ENCODE results near the gene SMPD4. TPM values are rescaled to one million over a fixed set of nuclear protein-coding genes. Genes with fewer than 3 reads are reported as not detected.
A peak's percentile ranks its signal among the peaks of the same experiment; 100 is the strongest.
"Not testable (repeated sequence)": the region's sequence is repeated elsewhere in the genome, so short reads cannot be mapped to it uniquely, and the experiment has no call there.

The SMPD4 gene
- total and polyA plus RNA-seq, 4 experiments from 2014 or later = 26.1 to 51.5 (median 45.1) TPM

GRCh38 chr2:130137118-130137517, 44.3 kb downstream of the SMPD4 start:
- H3K4me1 ChIP-seq (ENCODE audit: insufficient read depth, low read length); H3K27ac ChIP-seq (ENCODE audit: low read depth, low read length); DNase-seq; intact Hi-C loops (cut with micrococcal nuclease); H3K36me3 Mint-ChIP-seq; H3K36me3 ChIP-seq (ENCODE audit: insufficient read depth, low read length); H3K9me3 ChIP-seq (ENCODE audit: control insufficient read depth in 1 of 2, low read length in 2 of 2); H3K27me3 Mint-ChIP-seq; H3K4me1 Mint-ChIP-seq; H3K9me3 Mint-ChIP-seq; H3K27ac Mint-ChIP-seq; H3K4me3 Mint-ChIP-seq; POLR2A ChIA-PET (ENCODE audit: partially characterized antibody); H3K4me3 ChIP-seq (ENCODE audit: low read length in 2 of 2); CTCF ChIA-PET (ENCODE audit: partially characterized antibody); H3K27me3 ChIP-seq (ENCODE audit: insufficient read depth, low read length): not testable (repeated sequence)

GRCh38 chr2:130136546-130136945, 44.9 kb downstream of the SMPD4 start:
- H3K9me3 Mint-ChIP-seq; H3K27me3 ChIP-seq (ENCODE audit: insufficient read depth, low read length); DNase-seq; H3K4me3 ChIP-seq (ENCODE audit: low read length in 2 of 2); CTCF ChIA-PET (ENCODE audit: partially characterized antibody); H3K27ac ChIP-seq (ENCODE audit: low read depth, low read length); H3K36me3 Mint-ChIP-seq; intact Hi-C loops (cut with micrococcal nuclease); H3K4me1 ChIP-seq (ENCODE audit: insufficient read depth, low read length); H3K27me3 Mint-ChIP-seq; POLR2A ChIA-PET (ENCODE audit: partially characterized antibody); H3K27ac Mint-ChIP-seq; H3K9me3 ChIP-seq (ENCODE audit: control insufficient read depth in 1 of 2, low read length in 2 of 2); H3K36me3 ChIP-seq (ENCODE audit: insufficient read depth, low read length); H3K4me1 Mint-ChIP-seq; H3K4me3 Mint-ChIP-seq: not testable (repeated sequence)

GRCh38 chr2:130135692-130136541, 45.5 kb downstream of the SMPD4 start:
- Mint-ChIP-seq H3K27ac (no peak overlapping the region), H3K27me3 (peaks cover 0 to 2% of the 10 kb centered on the region in 2 donors), H3K36me3 (no peaks in the 10 kb centered on the region), H3K4me1 (no peaks in the 10 kb centered on the region), H3K4me3 (no peak overlapping the region), H3K9me3 (peaks cover 0 to 2% (median 0%) of the 10 kb centered on the region in 8 donors)
- Histone ChIP-seq H3K27me3 (ENCODE audit: insufficient read depth, low read length) (no peaks in the 10 kb centered on the region), H3K9me3 (ENCODE audit: control insufficient read depth in 1 of 2, low read length in 2 of 2) (no peaks in the 10 kb centered on the region), H3K4me1 (ENCODE audit: insufficient read depth, low read length) (no peaks in the 10 kb centered on the region), H3K27ac (ENCODE audit: low read depth, low read length) (no peak overlapping the region), H3K36me3 (ENCODE audit: insufficient read depth, low read length) (no peaks in the 10 kb centered on the region), H3K4me3 (ENCODE audit: low read length in 2 of 2) (no peak overlapping the region)
- POLR2A ChIA-PET (ENCODE audit: partially characterized antibody) = no interaction called here
- CTCF ChIA-PET (ENCODE audit: partially characterized antibody) = no interaction called here
- no peak for DNase-seq
- intact Hi-C loops (cut with micrococcal nuclease) = no loop called here

DNA sequence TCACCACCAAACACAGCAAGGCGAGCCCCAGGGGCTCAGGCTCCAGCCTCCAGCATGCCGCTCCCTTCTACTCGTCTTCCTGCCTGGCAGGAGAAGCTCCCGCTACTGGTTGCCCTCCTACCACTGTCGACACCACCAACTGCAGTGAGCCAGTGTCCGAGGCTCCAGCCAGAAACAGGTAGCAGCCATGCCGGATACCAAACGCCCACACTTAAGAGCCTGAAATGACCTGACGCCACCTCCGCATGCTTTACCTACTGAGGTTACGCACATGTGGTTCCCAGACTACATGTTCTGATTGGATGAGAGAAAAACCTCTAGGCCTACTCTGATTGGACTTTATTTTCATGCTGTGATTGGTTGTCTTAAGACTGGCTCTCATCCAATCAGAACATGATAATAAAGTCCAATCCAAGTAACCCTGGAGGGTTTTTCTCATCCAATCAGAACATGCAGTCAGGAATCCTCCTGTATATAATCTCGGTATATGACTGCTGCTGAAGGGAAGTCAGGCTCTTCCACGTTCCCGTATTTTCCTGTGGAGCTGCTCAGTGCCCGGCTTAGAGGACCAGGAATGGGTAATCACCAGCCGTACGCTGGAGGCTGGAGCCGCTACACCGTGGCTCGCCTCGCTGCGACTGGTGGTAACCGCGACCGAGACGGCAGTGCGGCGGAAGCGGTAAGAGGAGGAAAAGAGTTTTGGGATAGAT, 52.1 kb downstream of the SMPD4 start, which contains the start of gene POTEF:
Gene POTEF, minus strand, starts transcription at position 103 of the 710 bp plus-strand sequence. CDS start 8,707 bp downstream, outside the sequence.
- H3K36me3 ChIP-seq (ENCODE audit: insufficient read depth, low read length); DNase-seq; H3K9me3 Mint-ChIP-seq; H3K4me1 Mint-ChIP-seq; H3K4me3 ChIP-seq (ENCODE audit: low read length in 2 of 2); H3K27me3 Mint-ChIP-seq; POLR2A ChIA-PET (ENCODE audit: partially characterized antibody); H3K9me3 ChIP-seq (ENCODE audit: control insufficient read depth in 1 of 2, low read length in 2 of 2); H3K27ac Mint-ChIP-seq; H3K36me3 Mint-ChIP-seq; H3K27me3 ChIP-seq (ENCODE audit: insufficient read depth, low read length); H3K4me1 ChIP-seq (ENCODE audit: insufficient read depth, low read length); intact Hi-C loops (cut with micrococcal nuclease); H3K27ac ChIP-seq (ENCODE audit: low read depth, low read length); CTCF ChIA-PET (ENCODE audit: partially characterized antibody): not testable (repeated sequence)
- peak within 1 kb of the TSS in 1 of 8 donors; percentile 35 for H3K4me3 Mint-ChIP-seq

GRCh38 chr2:130128464-130128863, 52.9 kb downstream of the SMPD4 start:
- H3K36me3 Mint-ChIP-seq; H3K36me3 ChIP-seq (ENCODE audit: insufficient read depth, low read length); H3K4me3 ChIP-seq (ENCODE audit: low read length in 2 of 2); H3K27ac Mint-ChIP-seq; H3K27ac ChIP-seq (ENCODE audit: low read depth, low read length); H3K4me3 Mint-ChIP-seq; H3K9me3 Mint-ChIP-seq; POLR2A ChIA-PET (ENCODE audit: partially characterized antibody); DNase-seq; H3K27me3 ChIP-seq (ENCODE audit: insufficient read depth, low read length); CTCF ChIA-PET (ENCODE audit: partially characterized antibody); intact Hi-C loops (cut with micrococcal nuclease); H3K27me3 Mint-ChIP-seq; H3K9me3 ChIP-seq (ENCODE audit: control insufficient read depth in 1 of 2, low read length in 2 of 2); H3K4me1 Mint-ChIP-seq; H3K4me1 ChIP-seq (ENCODE audit: insufficient read depth, low read length): not testable (repeated sequence)

DNA sequence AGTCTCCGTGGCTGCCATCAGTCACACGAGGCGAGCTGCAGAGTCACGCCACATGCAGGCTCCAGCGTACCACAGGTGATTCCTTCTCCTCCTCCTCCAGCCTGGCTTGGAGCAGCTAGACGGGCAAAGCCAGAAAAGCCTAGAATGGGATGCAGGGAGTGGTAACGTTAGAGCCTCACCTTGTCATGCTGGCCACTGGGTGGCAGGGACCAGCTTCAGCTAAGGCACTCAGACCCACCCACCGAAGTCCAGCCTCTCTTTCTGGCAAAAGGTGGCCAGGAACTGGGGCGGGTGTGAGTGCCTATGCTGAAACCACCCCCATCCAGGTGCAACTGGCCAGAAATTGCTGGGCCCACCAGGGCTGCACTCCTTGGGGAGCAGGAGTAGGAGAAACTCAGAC, 53.7 kb downstream of the SMPD4 start:
- POLR2A ChIA-PET (ENCODE audit: partially characterized antibody); H3K4me3 ChIP-seq (ENCODE audit: low read length in 2 of 2); CTCF ChIA-PET (ENCODE audit: partially characterized antibody); H3K27ac Mint-ChIP-seq; H3K4me1 ChIP-seq (ENCODE audit: insufficient read depth, low read length); H3K9me3 ChIP-seq (ENCODE audit: control insufficient read depth in 1 of 2, low read length in 2 of 2); H3K4me3 Mint-ChIP-seq; intact Hi-C loops (cut with micrococcal nuclease); H3K4me1 Mint-ChIP-seq; H3K36me3 Mint-ChIP-seq; H3K36me3 ChIP-seq (ENCODE audit: insufficient read depth, low read length); H3K27me3 ChIP-seq (ENCODE audit: insufficient read depth, low read length); H3K27me3 Mint-ChIP-seq; DNase-seq; H3K27ac ChIP-seq (ENCODE audit: low read depth, low read length); H3K9me3 Mint-ChIP-seq: not testable (repeated sequence)

DNA sequence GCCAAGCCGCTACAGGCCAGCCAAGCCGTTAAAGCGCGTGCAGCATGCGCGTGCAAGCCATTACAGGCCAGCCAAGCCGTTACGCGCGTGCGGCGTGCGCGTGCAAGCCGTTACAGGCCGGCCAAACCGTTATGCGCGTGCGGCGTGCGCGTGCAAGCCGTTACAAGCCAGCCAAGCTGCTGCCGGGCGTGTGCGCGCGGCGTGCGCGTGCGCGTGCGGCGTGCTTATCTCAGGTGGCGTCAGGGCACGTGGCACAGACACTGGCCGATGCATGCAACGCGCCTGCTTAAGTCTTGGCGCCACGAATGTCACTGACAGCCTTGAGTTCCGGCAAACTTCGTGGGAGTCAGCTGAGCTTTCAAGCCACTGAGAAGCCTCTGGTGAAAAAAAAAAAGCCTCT, 60.5 kb downstream of the SMPD4 start:
- CTCF ChIA-PET (ENCODE audit: partially characterized antibody); DNase-seq; H3K27me3 Mint-ChIP-seq; intact Hi-C loops (cut with micrococcal nuclease); H3K4me3 Mint-ChIP-seq; H3K9me3 ChIP-seq (ENCODE audit: control insufficient read depth in 1 of 2, low read length in 2 of 2); H3K27ac Mint-ChIP-seq; POLR2A ChIA-PET (ENCODE audit: partially characterized antibody); H3K4me3 ChIP-seq (ENCODE audit: low read length in 2 of 2); H3K27ac ChIP-seq (ENCODE audit: low read depth, low read length); H3K4me1 Mint-ChIP-seq; H3K27me3 ChIP-seq (ENCODE audit: insufficient read depth, low read length); H3K9me3 Mint-ChIP-seq; H3K36me3 ChIP-seq (ENCODE audit: insufficient read depth, low read length); H3K36me3 Mint-ChIP-seq; H3K4me1 ChIP-seq (ENCODE audit: insufficient read depth, low read length): not testable (repeated sequence)

Measured in CD4-positive, alpha-beta memory T cell (primary cell).